SU-DHL-6 (cell line): ENCODE measurements around the gene WASHC4.
"Not testable (repeated sequence)": the region's sequence is repeated elsewhere in the genome, so short reads cannot be mapped to it uniquely, and the experiment has no call there.

Source experiments
- H2AFZ ChIP-seq: fragments of 200-600 bp; sonication (generic); 2 replicates; pipeline ENCODE4 v1.6.1; 2014; ENCODE audit warnings: low read depth, mild to moderate bottlenecking, moderate library complexity, mixed read lengths, antibody characterized with exemption, low read length; ENCODE audit not compliant: severe bottlenecking
- H3F3A ChIP-seq: fragments of 200-600 bp; shearing (Covaris generic); 2 replicates; pipeline ENCODE4 v1.6.0; 2016; ENCODE audit warnings: antibody characterized with exemption, mild to moderate bottlenecking; ENCODE audit not compliant: insufficient read depth
- H3K27ac ChIP-seq: fragments of 200-600 bp; sonication (generic); 2 replicates; pipeline ENCODE4 v1.5.1; 2016; ENCODE audit warnings: low read depth, mild to moderate bottlenecking, low read length, moderate library complexity, mixed read lengths
- H3K27me3 ChIP-seq: fragments of 200-600 bp; sonication (generic), shearing (Covaris generic); 2 replicates; pipeline ENCODE4 v1.6.0; 2014; ENCODE audit warnings: mild to moderate bottlenecking, low read length
- H3K36me3 ChIP-seq: fragments of 200-600 bp; sonication (generic); 2 replicates; pipeline ENCODE4 v1.6.1; 2014; ENCODE audit warnings: mild to moderate bottlenecking, low read length, mixed read lengths
- H3K4me2 ChIP-seq: fragments of 300-600, 200-600 bp; shearing (Covaris generic), sonication (generic); 2 replicates; pipeline ENCODE4 v1.6.0; 2014; ENCODE audit warnings: low read length, low read depth, mild to moderate bottlenecking; ENCODE audit not compliant: poor library complexity, severe bottlenecking
- H3K4me3 ChIP-seq: fragments of 200-600 bp; sonication (generic); 2 replicates; pipeline ENCODE4 v1.5.1; 2014; ENCODE audit warnings: antibody characterized with exemption, low read length, mild to moderate bottlenecking, mixed read lengths; ENCODE audit not compliant: insufficient read depth, poor library complexity, severe bottlenecking
- H3K79me2 ChIP-seq: fragments of 200-600 bp; sonication (generic); 2 replicates; pipeline ENCODE4 v1.6.1; 2014; ENCODE audit warnings: mild to moderate bottlenecking, low read length, moderate library complexity; ENCODE audit not compliant: insufficient read depth
- H3K9ac ChIP-seq: fragments of 200-600 bp; sonication (generic); 2 replicates; pipeline ENCODE4 v1.7.0; 2014; ENCODE audit warnings: mild to moderate bottlenecking, low read length
- H3K9me2 ChIP-seq: fragments of 200-600 bp; sonication (generic); replicated peaks from 2 replicates; pipeline ENCODE4 v1.6.1; 2014; ENCODE audit warnings: low read length; ENCODE audit not compliant: insufficient read depth
- H3K9me3 ChIP-seq: fragments of 200-600 bp; sonication (generic); 2 replicates; pipeline ENCODE4 v1.6.1; 2014; ENCODE audit warnings: low read length, mixed read lengths; ENCODE audit not compliant: insufficient read depth
- H4K20me1 ChIP-seq: fragments of 200-600 bp; sonication (generic); 2 replicates; pipeline ENCODE4 v1.6.1; 2014; ENCODE audit warnings: low read depth, mild to moderate bottlenecking, antibody characterized with exemption, low read length, moderate library complexity, mixed read lengths
- EZH2phosphoT487 ChIP-seq: fragments of 200-600 bp; sonication (generic), shearing (Covaris generic); conservative IDR thresholded peaks from 2 replicates; pipeline ENCODE4 v1.6.1; 2018; ENCODE audit warnings: mild to moderate bottlenecking, antibody characterized with exemption, low read length, moderate library complexity, mixed read lengths
- TF ChIP-seq, protein P1 (sequence below): fragments of 200-600 bp; sonication (generic); IDR thresholded peaks from one replicate; pipeline ENCODE4 v1.5.1; 2017; ENCODE audit warnings: antibody characterized with exemption, mild to moderate bottlenecking, low read length, moderate library complexity; ENCODE audit not compliant: insufficient read depth, poor library complexity, severe bottlenecking

Gene WASHC4

DNA sequence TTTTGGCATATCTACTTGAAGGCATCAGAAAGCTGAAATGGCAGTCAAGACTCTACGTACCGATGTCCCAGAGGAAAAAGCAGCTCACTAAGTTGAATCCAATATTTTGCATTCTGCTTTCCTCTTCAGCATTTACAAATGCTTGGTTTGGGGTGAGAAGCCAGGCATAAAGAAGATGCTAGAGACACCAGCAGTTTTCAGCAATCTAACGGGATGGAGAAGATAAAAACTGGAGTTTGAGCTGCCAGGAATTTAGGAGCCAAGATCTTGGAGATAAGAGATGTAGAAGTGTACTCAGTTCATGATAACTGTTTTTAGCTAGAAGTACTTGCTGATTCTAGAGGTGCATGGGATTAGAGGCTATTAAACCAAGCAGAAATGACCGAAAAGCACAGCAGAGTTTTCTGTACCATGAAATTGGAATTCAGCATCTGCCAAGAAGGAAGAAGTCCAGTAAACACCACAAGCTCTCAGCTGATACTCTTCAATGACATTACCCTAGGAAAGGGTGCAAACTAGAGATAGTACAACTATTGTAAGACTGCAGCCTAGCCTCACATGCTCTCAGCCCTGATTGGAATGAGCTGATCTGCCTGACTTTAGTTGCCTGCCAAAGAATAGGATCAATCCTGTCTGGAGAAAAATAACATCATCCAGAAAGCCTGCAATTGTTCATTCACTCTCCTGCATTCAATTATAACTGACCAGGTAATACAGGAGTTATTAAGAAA is 15.9 kb upstream of the WASHC4 start:
- no peak overlapping the region for H2AFZ ChIP-seq
- H3K27ac ChIP-seq, result no peak overlapping the region
- no peaks in the 10 kb centered on the region for H3K9me3 ChIP-seq
- no peaks in the 10 kb centered on the region for H3K36me3 ChIP-seq
- no peak overlapping the region for H3K4me3 ChIP-seq
- H3K9me2 ChIP-seq, result no peaks in the 10 kb centered on the region
- no peak overlapping the region for H3K4me2 ChIP-seq
- H3K27me3 ChIP-seq, result no peaks in the 10 kb centered on the region
- no peak for TF ChIP-seq EZH2phosphoT487
- TF ChIP-seq, protein P1, sequence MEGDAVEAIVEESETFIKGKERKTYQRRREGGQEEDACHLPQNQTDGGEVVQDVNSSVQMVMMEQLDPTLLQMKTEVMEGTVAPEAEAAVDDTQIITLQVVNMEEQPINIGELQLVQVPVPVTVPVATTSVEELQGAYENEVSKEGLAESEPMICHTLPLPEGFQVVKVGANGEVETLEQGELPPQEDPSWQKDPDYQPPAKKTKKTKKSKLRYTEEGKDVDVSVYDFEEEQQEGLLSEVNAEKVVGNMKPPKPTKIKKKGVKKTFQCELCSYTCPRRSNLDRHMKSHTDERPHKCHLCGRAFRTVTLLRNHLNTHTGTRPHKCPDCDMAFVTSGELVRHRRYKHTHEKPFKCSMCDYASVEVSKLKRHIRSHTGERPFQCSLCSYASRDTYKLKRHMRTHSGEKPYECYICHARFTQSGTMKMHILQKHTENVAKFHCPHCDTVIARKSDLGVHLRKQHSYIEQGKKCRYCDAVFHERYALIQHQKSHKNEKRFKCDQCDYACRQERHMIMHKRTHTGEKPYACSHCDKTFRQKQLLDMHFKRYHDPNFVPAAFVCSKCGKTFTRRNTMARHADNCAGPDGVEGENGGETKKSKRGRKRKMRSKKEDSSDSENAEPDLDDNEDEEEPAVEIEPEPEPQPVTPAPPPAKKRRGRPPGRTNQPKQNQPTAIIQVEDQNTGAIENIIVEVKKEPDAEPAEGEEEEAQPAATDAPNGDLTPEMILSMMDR, result no peak
- no peaks in the 10 kb centered on the region for H3F3A ChIP-seq
- H4K20me1 ChIP-seq, result no peaks in the 10 kb centered on the region
- no peaks in the 10 kb centered on the region for H3K79me2 ChIP-seq
- no peak overlapping the region for H3K9ac ChIP-seq

DNA sequence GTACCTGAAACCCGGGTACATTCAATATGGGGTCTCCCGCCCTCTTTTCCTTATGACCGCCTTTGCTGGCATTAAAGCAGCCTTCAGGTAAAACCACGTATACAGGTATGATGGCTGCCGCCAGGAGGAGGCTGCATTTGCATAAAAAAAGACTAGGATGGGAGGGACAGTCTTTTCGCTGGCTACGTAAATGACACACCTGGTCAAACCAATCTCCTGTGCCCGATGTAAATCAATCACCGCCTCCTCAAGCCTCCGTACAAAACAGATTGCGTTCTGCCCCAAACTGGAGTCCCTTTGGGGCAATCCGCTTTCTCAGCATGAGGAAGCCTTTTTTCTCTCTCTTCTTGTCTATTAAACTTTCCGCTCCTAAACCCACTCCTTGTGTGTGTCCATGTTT is 15.2 kb upstream of the WASHC4 start:
- no peaks in the 10 kb centered on the region for H4K20me1 ChIP-seq
- no peak overlapping the region for H3K4me2 ChIP-seq
- TF ChIP-seq, protein P1, result no peak
- TF ChIP-seq EZH2phosphoT487, result no peak
- H3K36me3 ChIP-seq, result no peaks in the 10 kb centered on the region
- no peak overlapping the region for H3K27ac ChIP-seq
- H3K9ac ChIP-seq, result no peak overlapping the region
- no peaks in the 10 kb centered on the region for H3K79me2 ChIP-seq
- H3K27me3 ChIP-seq, result no peaks in the 10 kb centered on the region
- no peaks in the 10 kb centered on the region for H3F3A ChIP-seq
- H3K4me3 ChIP-seq, result no peak overlapping the region
- no peak overlapping the region for H2AFZ ChIP-seq
- H3K9me2 ChIP-seq, result no peaks in the 10 kb centered on the region
- no peaks in the 10 kb centered on the region for H3K9me3 ChIP-seq

DNA sequence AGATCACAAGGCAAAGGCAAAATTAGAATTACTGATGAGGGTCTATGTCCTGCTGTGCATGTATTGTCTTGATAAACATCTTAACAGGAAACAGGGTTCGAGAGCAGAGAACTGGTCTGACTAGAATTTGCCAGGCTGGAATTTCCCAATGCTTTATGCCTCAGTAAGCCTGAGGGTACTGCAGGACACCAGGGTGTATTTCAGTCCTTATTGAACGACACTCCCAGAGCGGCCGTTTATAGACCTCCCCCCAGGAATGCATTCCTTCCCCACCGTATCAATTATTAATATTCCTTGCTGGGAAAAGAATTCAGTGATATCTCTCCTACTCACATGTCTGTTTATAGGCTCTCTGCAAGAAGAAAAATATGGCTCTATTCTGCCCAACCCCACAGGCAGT is 12.2 kb upstream of the WASHC4 start:
- not testable (repeated sequence) for H3K36me3 ChIP-seq, H3K9me2 ChIP-seq, H3K4me2 ChIP-seq, H2AFZ ChIP-seq, H3F3A ChIP-seq, H3K4me3 ChIP-seq, H3K79me2 ChIP-seq, H3K27me3 ChIP-seq, H3K9ac ChIP-seq, H4K20me1 ChIP-seq, H3K27ac ChIP-seq, H3K9me3 ChIP-seq

DNA sequence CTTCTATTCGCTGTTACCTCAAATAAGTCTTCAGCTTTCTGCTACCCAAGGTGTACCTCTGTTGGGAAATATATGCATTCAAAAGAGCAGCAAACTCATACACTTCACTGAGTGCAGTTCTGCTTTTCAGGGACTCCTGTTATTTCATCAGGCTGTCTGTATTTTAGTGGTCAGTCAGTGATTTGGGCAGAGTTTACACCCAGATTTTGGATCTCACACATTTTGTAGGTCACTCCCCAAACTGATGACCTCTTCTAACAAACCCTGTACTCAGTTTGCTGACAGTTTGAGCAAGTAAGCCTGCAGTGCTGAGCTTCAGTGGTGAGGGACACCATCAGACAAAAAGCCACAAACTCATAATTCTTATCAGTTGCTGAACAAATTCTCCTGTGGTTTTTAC is 8.2 kb upstream of the WASHC4 start:
- Histone ChIP-seq H3K27ac (no peak overlapping the region), H3K9me2 (no peaks in the 10 kb centered on the region), H3K79me2 (no peaks in the 10 kb centered on the region), H3F3A (no peaks in the 10 kb centered on the region), H3K9ac (no peak overlapping the region), H4K20me1 (no peaks in the 10 kb centered on the region), H3K4me2 (no peak overlapping the region), H3K4me3 (no peak overlapping the region), H3K9me3 (no peaks in the 10 kb centered on the region), H2AFZ (no peak overlapping the region), H3K36me3 (no peaks in the 10 kb centered on the region), H3K27me3 (no peaks in the 10 kb centered on the region)
- TF ChIP-seq, protein P1, result no peak
- TF ChIP-seq EZH2phosphoT487, result no peak
